ENCODE data around the gene NOXO1. TPM values are rescaled to one million over a fixed set of nuclear protein-coding genes. Genes with fewer than 3 reads are reported as not detected.
"Not testable (repeated sequence)": the region's sequence is repeated elsewhere in the genome, so short reads cannot be mapped to it uniquely, and the experiment has no call there.

NOXO1 gene
- total RNA-seq, 6 experiments from 2014 or later, result 0.28 to 0.46 (median 0.45) TPM; not detected in 3

GRCh38 chr16:1941162-1942046, 39.9 kb downstream of the NOXO1 start:
- Mint-ChIP-seq H3K4me1 (ENCODE audit: low read depth) (peaks cover 9% of the 10 kb centered on the region), H3K4me3 (peak overlapping the region; percentile 91), H3K27me3 (ENCODE audit: insufficient read depth) (peaks cover 2% of the 10 kb centered on the region), H3K9me3 (no peaks in the 10 kb centered on the region), H3K36me3 (ENCODE audit: low read depth) (no peaks in the 10 kb centered on the region; the same call in 1 of the 2 replicates), H3K27ac (no peak overlapping the region)
- TF ChIP-seq CTCF (IDR thresholded peaks at IDR 0.05), result peak; percentile 44; the same call in 1 of the 2 replicates
- DNase-seq, result no peak

- Mint-ChIP-seq H3K27ac (no peak overlapping the region), H3K36me3 (ENCODE audit: low read depth) (no peaks in the 10 kb centered on the region; the same call in 1 of the 2 replicates), H3K4me3 (no peak overlapping the region), H3K27me3 (ENCODE audit: insufficient read depth) (peaks cover 2% of the 10 kb centered on the region), H3K9me3 (no peaks in the 10 kb centered on the region), H3K4me1 (ENCODE audit: low read depth) (peaks cover 9% of the 10 kb centered on the region)
- no peak for DNase-seq
- TF ChIP-seq CTCF (IDR thresholded peaks at IDR 0.05), result no peak
Observed at GRCh38 chr16:1940273-1941161, 40.8 kb downstream of the NOXO1 start.

- not testable (repeated sequence) for H3K9me3 Mint-ChIP-seq; H3K27me3 Mint-ChIP-seq (ENCODE audit: insufficient read depth); DNase-seq; H3K4me1 Mint-ChIP-seq (ENCODE audit: low read depth); H3K27ac Mint-ChIP-seq; H3K36me3 Mint-ChIP-seq (ENCODE audit: low read depth); H3K4me3 Mint-ChIP-seq
Observed at GRCh38 chr16:1939833-1940232, 41.4 kb downstream of the NOXO1 start.

GRCh38 chr16:1938910-1939309, 42.4 kb downstream of the NOXO1 start:
- Mint-ChIP-seq H3K4me1 (ENCODE audit: low read depth) (peaks cover 9% of the 10 kb centered on the region), H3K9me3 (no peaks in the 10 kb centered on the region), H3K27ac (no peak overlapping the region), H3K27me3 (ENCODE audit: insufficient read depth) (peaks cover 2% of the 10 kb centered on the region; the same call in 1 of the 2 replicates), H3K4me3 (no peak overlapping the region), H3K36me3 (ENCODE audit: low read depth) (no peaks in the 10 kb centered on the region; the same call in 1 of the 2 replicates)
- no peak for TF ChIP-seq CTCF (IDR thresholded peaks at IDR 0.05)
- DNase-seq, result no peak

- H3K36me3 Mint-ChIP-seq (ENCODE audit: low read depth), result no peaks in the 10 kb centered on the region; the same call in 1 of the 2 replicates
Observed at GRCh38 chr16:1938316-1938715, 43.0 kb downstream of the NOXO1 start.

More at GRCh38 chr16:1938316-1938715, 43.0 kb downstream of the NOXO1 start:
- Mint-ChIP-seq H3K4me1 (ENCODE audit: low read depth) (peaks cover 9% of the 10 kb centered on the region), H3K9me3 (no peaks in the 10 kb centered on the region), H3K4me3 (no peak overlapping the region), H3K27me3 (ENCODE audit: insufficient read depth) (peaks cover 2% of the 10 kb centered on the region; the same call in 1 of the 2 replicates), H3K27ac (no peak overlapping the region)
- TF ChIP-seq CTCF (IDR thresholded peaks at IDR 0.05), result no peak
- no peak for DNase-seq

Measured in HFFc6 (cell line).